GM19452 (cell line): ENCODE measurements around the gene AKAP13.

Source experiments
- ATAC-seq: cut with Tn5 transposase; IDR thresholded peaks from one replicate; pipeline ENCODE4 v1.9.1; 2021; ENCODE audit not compliant: unreplicated experiment

The AKAP13 gene

GRCh38 chr15:85493260-85493659 is 112.9 kb downstream of the AKAP13 start:
- no peak for ATAC-seq

GRCh38 chr15:85494048-85494777 is 113.8 kb downstream of the AKAP13 start:
- no peak for ATAC-seq

GRCh38 chr15:85495096-85495495 is 114.7 kb downstream of the AKAP13 start:
- no peak for ATAC-seq

GRCh38 chr15:85495544-85495943 is 115.1 kb downstream of the AKAP13 start:
- no peak for ATAC-seq

GRCh38 chr15:85496151-85496550 is 115.7 kb downstream of the AKAP13 start:
- ATAC-seq, result no peak

- ATAC-seq, result no peak
Measured at GRCh38 chr15:85496551-85497171, 116.3 kb downstream of the AKAP13 start.

GRCh38 chr15:85497172-85497569 is 116.8 kb downstream of the AKAP13 start:
- no peak for ATAC-seq

- ATAC-seq, result no peak
Measured at GRCh38 chr15:85498471-85498870, 118.1 kb downstream of the AKAP13 start.

GRCh38 chr15:85499371-85499887 is 119.0 kb downstream of the AKAP13 start:
- ATAC-seq, result no peak

GRCh38 chr15:85500060-85500708 is 119.8 kb downstream of the AKAP13 start:
- no peak for ATAC-seq

GRCh38 chr15:85500729-85501128 is 120.3 kb downstream of the AKAP13 start:
- no peak for ATAC-seq

GRCh38 chr15:85501574-85501973 is 121.2 kb downstream of the AKAP13 start:
- no peak for ATAC-seq

GRCh38 chr15:85503151-85503799 is 122.9 kb downstream of the AKAP13 start:
- ATAC-seq, result no peak

GRCh38 chr15:85504749-85505676 is 124.6 kb downstream of the AKAP13 start:
- ATAC-seq, result no peak

- no peak for ATAC-seq
Measured at GRCh38 chr15:85507114-85507513, 126.7 kb downstream of the AKAP13 start.

GRCh38 chr15:85509973-85510372 is 129.6 kb downstream of the AKAP13 start:
- no peak for ATAC-seq

GRCh38 chr15:85514413-85514812 is 134.0 kb downstream of the AKAP13 start:
- no peak for ATAC-seq

- no peak for ATAC-seq
Measured at GRCh38 chr15:85515212-85515611, 134.8 kb downstream of the AKAP13 start.

- no peak for ATAC-seq
Measured at GRCh38 chr15:85517086-85517485, 136.7 kb downstream of the AKAP13 start.

GRCh38 chr15:85518979-85519761 is 138.8 kb downstream of the AKAP13 start:
- ATAC-seq, result no peak
